IMR-90 (cell line): ENCODE measurements around the gene GNAS.

ENCODE experiments used
- CTCF ChIP-seq: conservative IDR thresholded peaks from 2 replicates; pipeline ENCODE4 v1.5.1; 2012; ENCODE audit warnings: mild to moderate bottlenecking, low read depth, low read length, improper control_type of control experiment
- FOS ChIP-seq: fragments of 150-350 bp; IDR thresholded peaks from 2 replicates; pipeline ENCODE4 v1.6.1; 2016; ENCODE audit warnings: low read depth, low read length
- RAD21 ChIP-seq: IDR thresholded peaks from 2 replicates; pipeline ENCODE4 v1.6.1; 2012; ENCODE audit warnings: low read length, improper control_type of control experiment
- RCOR1 ChIP-seq: IDR thresholded peaks from 2 replicates; pipeline ENCODE4 v1.6.1; 2012; ENCODE audit warnings: mild to moderate bottlenecking, low read length, improper control_type of control experiment; ENCODE audit not compliant: insufficient replicate concordance
- RFX5 ChIP-seq: IDR thresholded peaks from 2 replicates; pipeline ENCODE4 v1.8.0; 2012; ENCODE audit warnings: low read depth, mild to moderate bottlenecking, low read length, moderate library complexity

GRCh38 chr20:58927490-58928061 lies 75.1 kb downstream of the GNAS start:
- TF ChIP-seq CTCF (no peak), RFX5 (no peak), RAD21 (no peak), RCOR1 (no peak), FOS (no peak)
